Astrocyte (in vitro differentiated cells and primary cell): ENCODE results near the gene ST8SIA5.

Experiments
- EZH2 ChIP-seq: IDR thresholded peaks from 2 replicates; pipeline ENCODE4 v1.6.1; 2012; ENCODE audit warnings: mild to moderate bottlenecking, low read length, inconsistent platforms; ENCODE audit not compliant: insufficient read depth
- TF ChIP-seq, protein P1 (sequence below): IDR thresholded peaks from 2 replicates; pipeline ENCODE4 v1.5.1; 2011; ENCODE audit warnings: low read depth, mild to moderate bottlenecking, inconsistent platforms, low read length, moderate library complexity; ENCODE audit not compliant: insufficient read depth

GRCh38 chr18:46761059-46761769 lies 4.4 kb upstream of the ST8SIA5 start:
- TF ChIP-seq, protein P1, sequence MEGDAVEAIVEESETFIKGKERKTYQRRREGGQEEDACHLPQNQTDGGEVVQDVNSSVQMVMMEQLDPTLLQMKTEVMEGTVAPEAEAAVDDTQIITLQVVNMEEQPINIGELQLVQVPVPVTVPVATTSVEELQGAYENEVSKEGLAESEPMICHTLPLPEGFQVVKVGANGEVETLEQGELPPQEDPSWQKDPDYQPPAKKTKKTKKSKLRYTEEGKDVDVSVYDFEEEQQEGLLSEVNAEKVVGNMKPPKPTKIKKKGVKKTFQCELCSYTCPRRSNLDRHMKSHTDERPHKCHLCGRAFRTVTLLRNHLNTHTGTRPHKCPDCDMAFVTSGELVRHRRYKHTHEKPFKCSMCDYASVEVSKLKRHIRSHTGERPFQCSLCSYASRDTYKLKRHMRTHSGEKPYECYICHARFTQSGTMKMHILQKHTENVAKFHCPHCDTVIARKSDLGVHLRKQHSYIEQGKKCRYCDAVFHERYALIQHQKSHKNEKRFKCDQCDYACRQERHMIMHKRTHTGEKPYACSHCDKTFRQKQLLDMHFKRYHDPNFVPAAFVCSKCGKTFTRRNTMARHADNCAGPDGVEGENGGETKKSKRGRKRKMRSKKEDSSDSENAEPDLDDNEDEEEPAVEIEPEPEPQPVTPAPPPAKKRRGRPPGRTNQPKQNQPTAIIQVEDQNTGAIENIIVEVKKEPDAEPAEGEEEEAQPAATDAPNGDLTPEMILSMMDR = no peak
- TF ChIP-seq EZH2 = no peak
